Peyer's patch (tissue), 4 donors: ENCODE results near the gene SAMD9L. TPM values are rescaled to one million over a fixed set of nuclear protein-coding genes. Genes with fewer than 3 reads are reported as not detected.
A peak's percentile ranks its signal among the peaks of the same experiment; 100 is the strongest.

Source experiments
- DNase-seq, 3 donors: peaks; one replicate each; pipeline ENCODE4 v3.0.0-alpha.2; 2017 to 2019
- H3K27ac ChIP-seq, 4 donors: fragments of 200-600 bp; sonication (generic); one replicate each; pipeline ENCODE4 v1.5.1; 2016 to 2019
- H3K27me3 ChIP-seq, 2 donors: fragments of 200-600 bp; sonication (generic); one replicate each; pipeline ENCODE4 v1.5.1; 2019
- H3K36me3 ChIP-seq, 3 donors: fragments of 200-600 bp; sonication (generic); one replicate each; pipeline ENCODE4 v1.5.1; 2016 to 2019
- H3K4me1 ChIP-seq, 4 donors: fragments of 200-600 bp; sonication (generic); one replicate each; pipeline ENCODE4 v1.5.1; 2016 to 2019
- H3K4me3 ChIP-seq, 4 donors: fragments of 200-600 bp; sonication (generic); 1 replicate in 3 of 4; 2 replicates in 1 of 4; pipeline ENCODE4 v1.5.1; 2016 to 2019; ENCODE audit warnings: mild to moderate bottlenecking in 1 of 4
- H3K9me3 ChIP-seq, 4 donors: fragments of 200-600 bp; sonication (generic); one replicate each; pipeline ENCODE4 v1.5.1; 2016 to 2019; ENCODE audit warnings: mild to moderate bottlenecking in 1 of 4
- CTCF ChIP-seq, 6 experiments: fragments of 450-650 bp in 4 of 6; fragments of 200-600 bp in 2 of 6; sonication (generic) in 1 of 6; IDR thresholded peaks; one replicate each; pipeline ENCODE4 v1.5.1; 2017 to 2019; ENCODE audit warnings: antibody characterized with exemption in 6 of 6, mild to moderate bottlenecking in 3 of 6, moderate library complexity in 1 of 6
- POLR2A ChIP-seq, 2 donors: fragments of 450-650 bp; IDR thresholded peaks; one replicate each; pipeline ENCODE4 v1.5.1; 2017; ENCODE audit warnings: antibody characterized with exemption in 2 of 2, mild to moderate bottlenecking in 2 of 2, moderate library complexity in 2 of 2
- total RNA-seq, 4 donors: library from RNA; depleted of rRNA; stranded (reverse); fragments of >200 nt; gene quantifications; one replicate each; pipeline ENCODE4 v1.1.0, GENCODE V29; 2016

SAMD9L gene
- total RNA-seq, 4 donors from 2014 or later, result 6.4 to 14.6 (median 11.9) TPM

- no peak for TF ChIP-seq POLR2A (IDR thresholded peaks at IDR 0.05)
- no peak for TF ChIP-seq CTCF (IDR thresholded peaks at IDR 0.05)
- Histone ChIP-seq H3K4me1 (no peaks in the 10 kb centered on the region), H3K9me3 (no peaks in the 10 kb centered on the region), H3K36me3 (no peaks in the 10 kb centered on the region), H3K27me3 (no peaks in the 10 kb centered on the region), H3K27ac (no peak overlapping the region), H3K4me3 (no peak overlapping the region)
- DNase-seq, result no peak
Measured at GRCh38 chr7:93159490-93159889, 11.3 kb upstream of the SAMD9L start.

- no peak overlapping the region for H3K27ac ChIP-seq
- H3K9me3 ChIP-seq, result no peaks in the 10 kb centered on the region
- H3K27me3 ChIP-seq, result no peaks in the 10 kb centered on the region
- TF ChIP-seq CTCF (IDR thresholded peaks at IDR 0.05) (no peak), POLR2A (IDR thresholded peaks at IDR 0.05) (no peak)
- no peak overlapping the region for H3K4me3 ChIP-seq
- H3K36me3 ChIP-seq, result no peaks in the 10 kb centered on the region
- no peak for DNase-seq
- H3K4me1 ChIP-seq, result no peaks in the 10 kb centered on the region
Measured at GRCh38 chr7:93156884-93157283, 8.7 kb upstream of the SAMD9L start.

GRCh38 chr7:93150200-93150835 is 2.1 kb upstream of the SAMD9L start:
- H3K27ac ChIP-seq, result no peak overlapping the region
- no peak for TF ChIP-seq POLR2A (IDR thresholded peaks at IDR 0.05)
- no peak for TF ChIP-seq CTCF (IDR thresholded peaks at IDR 0.05)
- no peak overlapping the region for H3K4me3 ChIP-seq
- DNase-seq, result no peak
- no peaks in the 10 kb centered on the region for H3K27me3 ChIP-seq
- H3K4me1 ChIP-seq, result peaks cover 0 to 7% (median 0%) of the 10 kb centered on the region in 4 donors
- no peaks in the 10 kb centered on the region for H3K9me3 ChIP-seq
- no peaks in the 10 kb centered on the region for H3K36me3 ChIP-seq

GRCh38 chr7:93148727-93149126 is 542 bp upstream of the SAMD9L start:
- no peak for DNase-seq
- H3K4me3 ChIP-seq, result peak overlapping the region in 2 of 4 donors; percentile 32 to 50
- peaks cover 0 to 11% (median 0%) of the 10 kb centered on the region in 3 donors for H3K36me3 ChIP-seq
- peaks cover 0 to 7% (median 0%) of the 10 kb centered on the region in 4 donors for H3K4me1 ChIP-seq
- H3K27ac ChIP-seq, result peak overlapping the region; percentile 35 to 57 (median 44)
- TF ChIP-seq CTCF (IDR thresholded peaks at IDR 0.05) (no peak), POLR2A (IDR thresholded peaks at IDR 0.05) (no peak)
- no peaks in the 10 kb centered on the region for H3K9me3 ChIP-seq
- H3K27me3 ChIP-seq, result no peaks in the 10 kb centered on the region

- Histone ChIP-seq H3K9me3 (no peaks in the 10 kb centered on the region), H3K27me3 (no peaks in the 10 kb centered on the region), H3K4me3 (peak overlapping the region; percentile 32 to 50 (median 43)), H3K4me1 (peaks cover 0 to 7% (median 0%) of the 10 kb centered on the region in 4 donors), H3K36me3 (peaks cover 0 to 24% (median 0%) of the 10 kb centered on the region in 3 donors), H3K27ac (peak overlapping the region in 3 of 4 donors; percentile 35 to 57 (median 51))
- TF ChIP-seq POLR2A (IDR thresholded peaks at IDR 0.05) (no peak), CTCF (IDR thresholded peaks at IDR 0.05) (no peak)
- peak; percentile 39 to 57 (median 47) for DNase-seq
Measured at GRCh38 chr7:93147363-93147762, 822 bp downstream of the SAMD9L start.
